ENCODE data around the gene HTR6.

GRCh38 chr1:19709260-19709793 is 44.7 kb downstream of the HTR6 start:
- TF ChIP-seq, protein P1, sequence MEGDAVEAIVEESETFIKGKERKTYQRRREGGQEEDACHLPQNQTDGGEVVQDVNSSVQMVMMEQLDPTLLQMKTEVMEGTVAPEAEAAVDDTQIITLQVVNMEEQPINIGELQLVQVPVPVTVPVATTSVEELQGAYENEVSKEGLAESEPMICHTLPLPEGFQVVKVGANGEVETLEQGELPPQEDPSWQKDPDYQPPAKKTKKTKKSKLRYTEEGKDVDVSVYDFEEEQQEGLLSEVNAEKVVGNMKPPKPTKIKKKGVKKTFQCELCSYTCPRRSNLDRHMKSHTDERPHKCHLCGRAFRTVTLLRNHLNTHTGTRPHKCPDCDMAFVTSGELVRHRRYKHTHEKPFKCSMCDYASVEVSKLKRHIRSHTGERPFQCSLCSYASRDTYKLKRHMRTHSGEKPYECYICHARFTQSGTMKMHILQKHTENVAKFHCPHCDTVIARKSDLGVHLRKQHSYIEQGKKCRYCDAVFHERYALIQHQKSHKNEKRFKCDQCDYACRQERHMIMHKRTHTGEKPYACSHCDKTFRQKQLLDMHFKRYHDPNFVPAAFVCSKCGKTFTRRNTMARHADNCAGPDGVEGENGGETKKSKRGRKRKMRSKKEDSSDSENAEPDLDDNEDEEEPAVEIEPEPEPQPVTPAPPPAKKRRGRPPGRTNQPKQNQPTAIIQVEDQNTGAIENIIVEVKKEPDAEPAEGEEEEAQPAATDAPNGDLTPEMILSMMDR (IDR thresholded peaks at IDR 0.05; ENCODE audit: low read length): no peak
- TF ChIP-seq EZH2phosphoT487 (IDR thresholded peaks at IDR 0.05; ENCODE audit: low read length) (no peak), EZH2 (optimal IDR thresholded peaks at IDR 0.05; ENCODE audit: low read depth, low read length) (no peak)

Data from MM.1S (cell line).